ENCODE results near the gene DAB2IP.

The DAB2IP gene

GRCh38 chr9:121763561-121764370, 112.3 kb downstream of the DAB2IP start:
- DNase-seq (ENCODE audit: low read depth) = no peak

GRCh38 chr9:121764371-121764730, 112.9 kb downstream of the DAB2IP start:
- DNase-seq (ENCODE audit: low read depth) = no peak

GRCh38 chr9:121765021-121765950, 113.9 kb downstream of the DAB2IP start:
- no peak for DNase-seq (ENCODE audit: low read depth)

GRCh38 chr9:121766081-121766683, 114.7 kb downstream of the DAB2IP start:
- no peak for DNase-seq (ENCODE audit: low read depth)

GRCh38 chr9:121767171-121767769, 115.8 kb downstream of the DAB2IP start:
- no peak for DNase-seq (ENCODE audit: low read depth)

GRCh38 chr9:121768416-121769015, 117.1 kb downstream of the DAB2IP start:
- no peak for DNase-seq (ENCODE audit: low read depth)

- no peak for DNase-seq (ENCODE audit: low read depth)
Measured at GRCh38 chr9:121769939-121770338, 118.5 kb downstream of the DAB2IP start.

GRCh38 chr9:121770415-121771273, 119.2 kb downstream of the DAB2IP start:
- DNase-seq (ENCODE audit: low read depth) = no peak

- DNase-seq (ENCODE audit: low read depth) = no peak
Measured at GRCh38 chr9:121771418-121771817, 120.0 kb downstream of the DAB2IP start.

GRCh38 chr9:121771851-121772599, 120.6 kb downstream of the DAB2IP start:
- DNase-seq (ENCODE audit: low read depth) = no peak

GRCh38 chr9:121772600-121773285, 121.3 kb downstream of the DAB2IP start:
- no peak for DNase-seq (ENCODE audit: low read depth)

GRCh38 chr9:121773286-121773953, 122.0 kb downstream of the DAB2IP start:
- DNase-seq (ENCODE audit: low read depth) = no peak

GRCh38 chr9:121773954-121774714, 122.7 kb downstream of the DAB2IP start:
- DNase-seq (ENCODE audit: low read depth) = no peak

- DNase-seq (ENCODE audit: low read depth) = no peak
Measured at GRCh38 chr9:121774715-121775613, 123.5 kb downstream of the DAB2IP start.

- DNase-seq (ENCODE audit: low read depth) = no peak
Measured at GRCh38 chr9:121776001-121776738, 124.7 kb downstream of the DAB2IP start.

All from T follicular helper cell (primary cell).